T-helper 2 cell treated with Interferon-gamma antibody and Interleukin-4, amounts not matched to agents 5 μg/mL and 100 μg/mL, for 36 hours (primary cell): Measurements from ENCODE around the gene OR7D2.

ENCODE experiments used
- DNase-seq: peaks from one replicate; pipeline ENCODE4 v3.0.0; 2021; ENCODE audit warnings: low spot score
- H3K27ac Mint-ChIP-seq: one replicate; pipeline ENCODE4 v1.8.0; 2021; ENCODE audit warnings: mild to moderate bottlenecking, mixed read lengths
- H3K27me3 Mint-ChIP-seq: one replicate; pipeline ENCODE4 v1.8.0; 2021; ENCODE audit warnings: low read depth, mixed read lengths
- H3K36me3 Mint-ChIP-seq: one replicate; pipeline ENCODE4 v1.8.0; 2021; ENCODE audit warnings: low read depth, mixed read lengths
- H3K4me1 Mint-ChIP-seq: one replicate; pipeline ENCODE4 v1.8.0; 2021; ENCODE audit warnings: low read depth, mixed read lengths
- H3K4me3 Mint-ChIP-seq: one replicate; pipeline ENCODE4 v1.8.0; 2022; ENCODE audit warnings: mild to moderate bottlenecking, moderate library complexity, mixed read lengths
- H3K9me3 Mint-ChIP-seq: one replicate; pipeline ENCODE4 v1.8.0; 2021; ENCODE audit warnings: mixed read lengths

The OR7D2 gene

GRCh38 chr19:9178901-9179300, at the start of gene OR7D2:
Gene OR7D2, plus strand, starts transcription at chr19:9178979. Its CDS starts 6,803 bp downstream, at chr19:9185782.
- Mint-ChIP-seq H3K4me1 (no peaks in the 10 kb centered on the region), H3K4me3 (no peak within 1 kb of the TSS), H3K27ac (no peak within 1 kb of the TSS), H3K27me3 (no peaks in the 10 kb centered on the region), H3K36me3 (peaks cover 19% of the 10 kb centered on the region), H3K9me3 (peaks cover 25% of the 10 kb centered on the region)
- DNase-seq = no peak

GRCh38 chr19:9130965-9131364, 47.8 kb upstream of the OR7D2 start:
- H3K36me3 Mint-ChIP-seq = no peaks in the 10 kb centered on the region
- no peak overlapping the region for H3K4me3 Mint-ChIP-seq
- no peaks in the 10 kb centered on the region for H3K9me3 Mint-ChIP-seq
- no peak overlapping the region for H3K27ac Mint-ChIP-seq
- peaks cover 2% of the 10 kb centered on the region for H3K27me3 Mint-ChIP-seq
- peaks cover 6% of the 10 kb centered on the region for H3K4me1 Mint-ChIP-seq
- no peak for DNase-seq

GRCh38 chr19:9132422-9132821, 46.4 kb upstream of the OR7D2 start:
- Mint-ChIP-seq H3K36me3 (no peaks in the 10 kb centered on the region), H3K4me3 (no peak overlapping the region), H3K9me3 (no peaks in the 10 kb centered on the region), H3K27ac (no peak overlapping the region), H3K4me1 (peaks cover 4% of the 10 kb centered on the region), H3K27me3 (peaks cover 2% of the 10 kb centered on the region)
- DNase-seq = no peak

- peaks cover 32% of the 10 kb centered on the region for H3K36me3 Mint-ChIP-seq
Measured at GRCh38 chr19:9139609-9140158, 39.1 kb upstream of the OR7D2 start.

GRCh38 chr19:9140159-9140874, 38.5 kb upstream of the OR7D2 start, which contains the start of gene ZNF317:
Gene ZNF317, plus strand, starts transcription at chr19:9140397. Its CDS starts 15,620 bp downstream, at chr19:9156017.
- Mint-ChIP-seq H3K27ac (peak within 1 kb of the TSS; percentile 92), H3K27me3 (no peaks in the 10 kb centered on the region), H3K4me3 (peak within 1 kb of the TSS; percentile 92), H3K4me1 (peaks cover 13% of the 10 kb centered on the region), H3K9me3 (peaks cover 25% of the 10 kb centered on the region), H3K36me3 (peaks cover 39% of the 10 kb centered on the region)
- DNase-seq = peak; percentile 87

More at GRCh38 chr19:9139609-9140158, 39.1 kb upstream of the OR7D2 start:
- Mint-ChIP-seq H3K9me3 (peaks cover 20% of the 10 kb centered on the region), H3K4me1 (peaks cover 13% of the 10 kb centered on the region), H3K27ac (peak overlapping the region; percentile 92), H3K4me3 (peak overlapping the region; percentile 92), H3K27me3 (no peaks in the 10 kb centered on the region)
- DNase-seq = no peak

GRCh38 chr19:9144920-9145319, 33.9 kb upstream of the OR7D2 start:
- Mint-ChIP-seq H3K9me3 (peaks cover 62% of the 10 kb centered on the region), H3K27me3 (no peaks in the 10 kb centered on the region), H3K27ac (no peak overlapping the region), H3K4me1 (peaks cover 14% of the 10 kb centered on the region), H3K4me3 (no peak overlapping the region), H3K36me3 (peaks cover 79% of the 10 kb centered on the region)
- no peak for DNase-seq

- Mint-ChIP-seq H3K27me3 (no peaks in the 10 kb centered on the region), H3K36me3 (peaks cover 88% of the 10 kb centered on the region), H3K4me1 (peaks cover 11% of the 10 kb centered on the region), H3K9me3 (peaks cover 80% of the 10 kb centered on the region), H3K27ac (no peak overlapping the region), H3K4me3 (no peak overlapping the region)
- DNase-seq = no peak
Measured at GRCh38 chr19:9146882-9147281, 31.9 kb upstream of the OR7D2 start.

GRCh38 chr19:9148697-9149096, 30.1 kb upstream of the OR7D2 start:
- Mint-ChIP-seq H3K4me1 (peaks cover 3% of the 10 kb centered on the region), H3K27ac (no peak overlapping the region), H3K9me3 (peaks cover 80% of the 10 kb centered on the region), H3K36me3 (peaks cover 90% of the 10 kb centered on the region), H3K4me3 (no peak overlapping the region), H3K27me3 (no peaks in the 10 kb centered on the region)
- DNase-seq = no peak

- Mint-ChIP-seq H3K9me3 (peaks cover 82% of the 10 kb centered on the region), H3K36me3 (peaks cover 91% of the 10 kb centered on the region), H3K4me3 (no peak overlapping the region), H3K27me3 (no peaks in the 10 kb centered on the region), H3K27ac (no peak overlapping the region), H3K4me1 (peaks cover 3% of the 10 kb centered on the region)
- DNase-seq = no peak
Measured at GRCh38 chr19:9149997-9150396, 28.8 kb upstream of the OR7D2 start.

- Mint-ChIP-seq H3K27ac (no peak overlapping the region), H3K36me3 (peaks cover 91% of the 10 kb centered on the region), H3K4me3 (no peak overlapping the region), H3K27me3 (no peaks in the 10 kb centered on the region), H3K4me1 (peaks cover 3% of the 10 kb centered on the region), H3K9me3 (peaks cover 83% of the 10 kb centered on the region)
- DNase-seq = no peak
Measured at GRCh38 chr19:9150650-9151049, 28.1 kb upstream of the OR7D2 start.

- Mint-ChIP-seq H3K4me3 (no peak overlapping the region), H3K27ac (no peak overlapping the region), H3K27me3 (no peaks in the 10 kb centered on the region), H3K9me3 (peaks cover 81% of the 10 kb centered on the region), H3K36me3 (peaks cover 93% of the 10 kb centered on the region), H3K4me1 (peaks cover 3% of the 10 kb centered on the region)
- no peak for DNase-seq
Measured at GRCh38 chr19:9151367-9151766, 27.4 kb upstream of the OR7D2 start.

GRCh38 chr19:9155591-9155990, 23.2 kb upstream of the OR7D2 start:
- Mint-ChIP-seq H3K4me1 (no peaks in the 10 kb centered on the region), H3K27me3 (no peaks in the 10 kb centered on the region), H3K27ac (no peak overlapping the region), H3K4me3 (no peak overlapping the region), H3K36me3 (peaks cover 97% of the 10 kb centered on the region), H3K9me3 (peaks cover 77% of the 10 kb centered on the region)
- DNase-seq = no peak

- no peak overlapping the region for H3K4me3 Mint-ChIP-seq
- H3K27ac Mint-ChIP-seq = no peak overlapping the region
- H3K4me1 Mint-ChIP-seq = no peaks in the 10 kb centered on the region
- DNase-seq = no peak
- H3K9me3 Mint-ChIP-seq = peaks cover 77% of the 10 kb centered on the region
- peaks cover 97% of the 10 kb centered on the region for H3K36me3 Mint-ChIP-seq
- no peaks in the 10 kb centered on the region for H3K27me3 Mint-ChIP-seq
Measured at GRCh38 chr19:9156304-9156703, 22.5 kb upstream of the OR7D2 start.

- Mint-ChIP-seq H3K27me3 (no peaks in the 10 kb centered on the region), H3K9me3 (peaks cover 73% of the 10 kb centered on the region)
Measured at GRCh38 chr19:9159891-9160290, 18.9 kb upstream of the OR7D2 start.

More at GRCh38 chr19:9159891-9160290, 18.9 kb upstream of the OR7D2 start:
- H3K4me3 Mint-ChIP-seq = no peak overlapping the region
- H3K36me3 Mint-ChIP-seq = peaks cover 96% of the 10 kb centered on the region
- H3K4me1 Mint-ChIP-seq = no peaks in the 10 kb centered on the region
- DNase-seq = no peak
- no peak overlapping the region for H3K27ac Mint-ChIP-seq
